ENCODE results near the gene ARL4A.

ARL4A gene

GRCh38 chr7:12695965-12696364 is 8.5 kb downstream of the ARL4A start:
- H3K27me3 ChIP-seq (ENCODE audit: insufficient read depth, low read depth, severe bottlenecking): no peaks in the 10 kb centered on the region
- H3K27ac ChIP-seq: no peak overlapping the region
- TF ChIP-seq, protein P1, sequence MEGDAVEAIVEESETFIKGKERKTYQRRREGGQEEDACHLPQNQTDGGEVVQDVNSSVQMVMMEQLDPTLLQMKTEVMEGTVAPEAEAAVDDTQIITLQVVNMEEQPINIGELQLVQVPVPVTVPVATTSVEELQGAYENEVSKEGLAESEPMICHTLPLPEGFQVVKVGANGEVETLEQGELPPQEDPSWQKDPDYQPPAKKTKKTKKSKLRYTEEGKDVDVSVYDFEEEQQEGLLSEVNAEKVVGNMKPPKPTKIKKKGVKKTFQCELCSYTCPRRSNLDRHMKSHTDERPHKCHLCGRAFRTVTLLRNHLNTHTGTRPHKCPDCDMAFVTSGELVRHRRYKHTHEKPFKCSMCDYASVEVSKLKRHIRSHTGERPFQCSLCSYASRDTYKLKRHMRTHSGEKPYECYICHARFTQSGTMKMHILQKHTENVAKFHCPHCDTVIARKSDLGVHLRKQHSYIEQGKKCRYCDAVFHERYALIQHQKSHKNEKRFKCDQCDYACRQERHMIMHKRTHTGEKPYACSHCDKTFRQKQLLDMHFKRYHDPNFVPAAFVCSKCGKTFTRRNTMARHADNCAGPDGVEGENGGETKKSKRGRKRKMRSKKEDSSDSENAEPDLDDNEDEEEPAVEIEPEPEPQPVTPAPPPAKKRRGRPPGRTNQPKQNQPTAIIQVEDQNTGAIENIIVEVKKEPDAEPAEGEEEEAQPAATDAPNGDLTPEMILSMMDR (IDR thresholded peaks at IDR 0.05; ENCODE audit: low read depth, low read length): no peak
- H3K4me3 ChIP-seq (ENCODE audit: low read depth, low read length): no peak overlapping the region
- H3K36me3 ChIP-seq: no peaks in the 10 kb centered on the region
- no peak for DNase-seq
- H3K9me3 ChIP-seq (ENCODE audit: severe bottlenecking): no peaks in the 10 kb centered on the region

GRCh38 chr7:12699299-12699698 is 11.9 kb downstream of the ARL4A start:
- H3K27me3 ChIP-seq (ENCODE audit: insufficient read depth, low read depth, severe bottlenecking): no peaks in the 10 kb centered on the region
- peaks cover 4% of the 10 kb centered on the region for H3K9me3 ChIP-seq (ENCODE audit: severe bottlenecking)
- no peak overlapping the region for H3K27ac ChIP-seq
- TF ChIP-seq, protein P1 (IDR thresholded peaks at IDR 0.05; ENCODE audit: low read depth, low read length): no peak
- H3K36me3 ChIP-seq: no peaks in the 10 kb centered on the region
- DNase-seq: no peak
- no peak overlapping the region for H3K4me3 ChIP-seq (ENCODE audit: low read depth, low read length)

GRCh38 chr7:12701433-12701832 is 14.0 kb downstream of the ARL4A start:
- H3K36me3 ChIP-seq: no peaks in the 10 kb centered on the region
- H3K4me3 ChIP-seq (ENCODE audit: low read depth, low read length): no peak overlapping the region
- TF ChIP-seq, protein P1 (IDR thresholded peaks at IDR 0.05; ENCODE audit: low read depth, low read length): no peak
- H3K27me3 ChIP-seq (ENCODE audit: insufficient read depth, low read depth, severe bottlenecking): no peaks in the 10 kb centered on the region
- no peak overlapping the region for H3K27ac ChIP-seq
- H3K9me3 ChIP-seq (ENCODE audit: severe bottlenecking): peaks cover 4% of the 10 kb centered on the region
- DNase-seq: no peak

DNA sequence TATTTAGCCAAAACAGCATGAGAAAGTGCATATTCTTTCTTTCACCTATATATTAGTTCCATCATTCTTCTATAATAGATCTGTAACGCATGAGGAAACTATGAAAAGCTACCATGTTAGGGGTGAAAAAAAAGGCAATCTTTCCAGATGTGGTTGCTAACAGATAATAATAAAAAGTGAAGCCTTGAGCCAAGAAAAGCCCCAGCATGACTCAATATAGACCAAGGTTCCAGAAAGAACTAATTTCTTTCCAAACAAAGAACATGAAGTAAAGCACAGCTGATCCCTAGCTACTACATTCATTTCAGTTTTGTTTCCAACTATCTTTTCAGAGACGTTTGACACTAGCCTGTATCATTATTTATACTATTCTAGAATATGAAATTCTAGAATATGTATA is 16.4 kb downstream of the ARL4A start:
- Histone ChIP-seq H3K27ac (no peak overlapping the region), H3K36me3 (no peaks in the 10 kb centered on the region), H3K4me3 (ENCODE audit: low read depth, low read length) (no peak overlapping the region), H3K27me3 (ENCODE audit: insufficient read depth, low read depth, severe bottlenecking) (no peaks in the 10 kb centered on the region), H3K9me3 (ENCODE audit: severe bottlenecking) (peaks cover 4% of the 10 kb centered on the region)
- TF ChIP-seq, protein P1 (IDR thresholded peaks at IDR 0.05; ENCODE audit: low read depth, low read length): no peak
- no peak for DNase-seq

- Histone ChIP-seq H3K36me3 (no peaks in the 10 kb centered on the region), H3K27ac (no peak overlapping the region), H3K27me3 (ENCODE audit: insufficient read depth, low read depth, severe bottlenecking) (no peaks in the 10 kb centered on the region), H3K4me3 (ENCODE audit: low read depth, low read length) (no peak overlapping the region), H3K9me3 (ENCODE audit: severe bottlenecking) (peaks cover 4% of the 10 kb centered on the region)
- TF ChIP-seq, protein P1 (IDR thresholded peaks at IDR 0.05; ENCODE audit: low read depth, low read length): no peak
- DNase-seq: no peak
Measured at GRCh38 chr7:12705878-12706277, 18.4 kb downstream of the ARL4A start.

DNA sequence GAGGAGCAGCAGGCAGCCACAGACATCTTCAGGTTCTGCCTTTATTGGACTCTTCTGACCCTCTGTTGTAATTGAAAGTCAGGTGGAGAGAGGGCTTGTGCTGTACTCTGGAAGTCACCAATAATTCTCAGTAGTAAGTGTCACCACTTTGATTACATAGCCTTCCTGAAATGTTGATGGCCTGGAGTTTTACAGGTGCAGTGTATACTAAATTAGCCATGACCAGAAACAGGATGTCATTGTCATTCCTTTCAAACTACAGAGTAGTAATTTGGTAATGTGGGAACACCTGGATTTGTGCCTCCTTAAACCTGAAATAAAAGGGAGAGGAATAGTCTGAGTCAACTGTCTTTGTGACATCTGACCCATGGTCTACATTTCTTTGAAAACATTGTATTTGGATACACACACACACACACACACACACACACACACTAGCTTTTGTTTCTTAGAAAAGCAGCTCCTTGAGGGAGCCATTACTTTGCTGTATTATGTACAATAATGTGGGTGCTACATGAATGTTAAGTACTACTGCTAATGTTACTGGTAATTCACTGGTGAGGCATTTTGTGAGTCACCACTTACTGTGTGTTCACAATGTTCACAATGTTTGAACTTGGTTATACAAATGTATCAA is 19.6 kb downstream of the ARL4A start:
- Histone ChIP-seq H3K9me3 (ENCODE audit: severe bottlenecking) (peaks cover 4% of the 10 kb centered on the region), H3K27me3 (ENCODE audit: insufficient read depth, low read depth, severe bottlenecking) (no peaks in the 10 kb centered on the region), H3K36me3 (no peaks in the 10 kb centered on the region), H3K4me3 (ENCODE audit: low read depth, low read length) (no peak overlapping the region), H3K27ac (no peak overlapping the region)
- no peak for DNase-seq
- TF ChIP-seq, protein P1 (IDR thresholded peaks at IDR 0.05; ENCODE audit: low read depth, low read length): no peak
